GM20000 (cell line): ENCODE data around the gene MSH4.
"Not testable (repeated sequence)": the region's sequence is repeated elsewhere in the genome, so short reads cannot be mapped to it uniquely, and the experiment has no call there.

ENCODE experiments used
- DNase-seq: peaks from one replicate; pipeline ENCODE4 v3.0.0; 2012; ENCODE audit warnings: low spot score
- TF ChIP-seq, protein P1 (sequence below): IDR thresholded peaks from 2 replicates; pipeline ENCODE4 v1.5.1; 2012; ENCODE audit warnings: mild to moderate bottlenecking, control low read depth; ENCODE audit errors: extremely low read depth, missing control alignments

Gene MSH4

DNA sequence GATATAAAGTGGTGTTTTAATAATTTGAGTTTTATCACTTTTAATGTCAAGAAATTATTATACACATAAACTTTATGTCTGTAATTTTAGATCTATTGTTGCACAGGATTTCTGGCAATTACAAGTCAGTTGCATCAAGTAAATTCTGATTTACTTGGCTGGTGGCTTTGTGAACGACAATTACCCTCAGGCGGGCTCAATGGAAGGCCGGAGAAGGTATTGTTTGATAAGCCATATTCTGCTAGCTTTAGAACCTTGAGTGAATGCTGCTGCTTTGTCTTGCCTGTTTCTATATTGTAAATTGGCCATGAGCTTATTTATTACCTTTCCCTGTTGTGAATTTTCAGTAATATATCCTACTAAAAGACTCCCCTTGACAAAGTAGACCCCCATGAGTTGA is 4.6 kb upstream of the MSH4 start:
- TF ChIP-seq, protein P1, sequence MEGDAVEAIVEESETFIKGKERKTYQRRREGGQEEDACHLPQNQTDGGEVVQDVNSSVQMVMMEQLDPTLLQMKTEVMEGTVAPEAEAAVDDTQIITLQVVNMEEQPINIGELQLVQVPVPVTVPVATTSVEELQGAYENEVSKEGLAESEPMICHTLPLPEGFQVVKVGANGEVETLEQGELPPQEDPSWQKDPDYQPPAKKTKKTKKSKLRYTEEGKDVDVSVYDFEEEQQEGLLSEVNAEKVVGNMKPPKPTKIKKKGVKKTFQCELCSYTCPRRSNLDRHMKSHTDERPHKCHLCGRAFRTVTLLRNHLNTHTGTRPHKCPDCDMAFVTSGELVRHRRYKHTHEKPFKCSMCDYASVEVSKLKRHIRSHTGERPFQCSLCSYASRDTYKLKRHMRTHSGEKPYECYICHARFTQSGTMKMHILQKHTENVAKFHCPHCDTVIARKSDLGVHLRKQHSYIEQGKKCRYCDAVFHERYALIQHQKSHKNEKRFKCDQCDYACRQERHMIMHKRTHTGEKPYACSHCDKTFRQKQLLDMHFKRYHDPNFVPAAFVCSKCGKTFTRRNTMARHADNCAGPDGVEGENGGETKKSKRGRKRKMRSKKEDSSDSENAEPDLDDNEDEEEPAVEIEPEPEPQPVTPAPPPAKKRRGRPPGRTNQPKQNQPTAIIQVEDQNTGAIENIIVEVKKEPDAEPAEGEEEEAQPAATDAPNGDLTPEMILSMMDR, result no peak
- DNase-seq, result no peak

DNA sequence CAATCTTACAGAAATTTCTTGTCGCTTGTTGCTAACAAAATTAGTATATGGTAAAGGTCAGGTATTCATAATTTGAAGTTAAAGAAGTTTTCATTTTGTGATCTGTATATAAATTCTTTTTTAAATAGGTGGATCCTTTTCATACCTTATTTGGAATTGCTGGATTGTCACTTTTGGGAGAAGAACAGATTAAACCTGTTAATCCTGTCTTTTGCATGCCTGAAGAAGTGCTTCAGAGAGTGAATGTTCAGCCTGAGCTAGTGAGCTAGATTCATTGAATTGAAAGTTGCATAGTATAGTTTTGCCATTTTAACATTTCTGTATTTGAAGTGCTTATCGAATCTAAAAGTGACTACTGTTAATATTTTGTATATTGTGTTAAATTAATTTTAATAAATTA is 2.3 kb upstream of the MSH4 start:
- TF ChIP-seq, protein P1, result no peak
- DNase-seq, result no peak

DNA sequence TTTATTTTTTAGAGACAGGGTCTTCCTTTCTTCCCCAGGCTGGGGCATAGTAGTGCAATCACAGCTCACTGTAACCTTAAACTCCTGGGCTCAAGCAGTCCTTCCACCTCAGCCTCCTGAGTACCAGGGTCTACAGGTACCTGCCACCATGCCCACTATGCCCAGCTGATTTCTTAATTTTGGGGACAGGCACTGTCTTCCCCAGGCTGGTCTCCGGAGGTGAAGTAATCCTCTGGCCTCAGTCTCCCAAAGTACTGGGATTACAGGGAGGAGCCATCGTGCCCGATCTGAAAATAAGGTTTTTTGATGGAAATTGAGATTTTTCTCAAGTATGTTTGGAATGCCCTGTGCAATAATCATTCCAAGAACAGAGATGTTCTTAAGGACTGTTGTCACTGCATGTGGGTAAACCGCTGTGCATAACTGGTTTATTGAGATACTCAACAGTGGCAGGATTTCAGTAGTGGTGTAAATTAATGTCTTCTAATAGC is 934 bp upstream of the MSH4 start:
- DNase-seq, result no peak
- TF ChIP-seq, protein P1, result no peak

DNA sequence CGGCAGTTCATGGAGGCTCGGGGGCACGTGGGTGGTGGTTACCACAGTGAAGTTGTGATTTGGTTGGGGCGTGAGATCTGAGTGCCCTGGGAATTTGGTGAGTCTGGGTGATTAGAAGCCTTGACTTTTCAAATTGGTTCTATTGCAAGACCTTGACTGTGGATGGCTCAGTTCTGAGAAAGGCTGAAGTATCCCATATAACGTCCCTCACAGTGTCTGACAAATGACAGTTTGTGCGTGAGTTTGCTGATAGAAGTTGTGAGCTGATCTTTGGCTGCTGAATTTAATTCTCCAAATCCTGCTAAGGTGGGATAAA is 549 bp downstream of the MSH4 start:
- TF ChIP-seq, protein P1, result no peak
- no peak for DNase-seq

DNA sequence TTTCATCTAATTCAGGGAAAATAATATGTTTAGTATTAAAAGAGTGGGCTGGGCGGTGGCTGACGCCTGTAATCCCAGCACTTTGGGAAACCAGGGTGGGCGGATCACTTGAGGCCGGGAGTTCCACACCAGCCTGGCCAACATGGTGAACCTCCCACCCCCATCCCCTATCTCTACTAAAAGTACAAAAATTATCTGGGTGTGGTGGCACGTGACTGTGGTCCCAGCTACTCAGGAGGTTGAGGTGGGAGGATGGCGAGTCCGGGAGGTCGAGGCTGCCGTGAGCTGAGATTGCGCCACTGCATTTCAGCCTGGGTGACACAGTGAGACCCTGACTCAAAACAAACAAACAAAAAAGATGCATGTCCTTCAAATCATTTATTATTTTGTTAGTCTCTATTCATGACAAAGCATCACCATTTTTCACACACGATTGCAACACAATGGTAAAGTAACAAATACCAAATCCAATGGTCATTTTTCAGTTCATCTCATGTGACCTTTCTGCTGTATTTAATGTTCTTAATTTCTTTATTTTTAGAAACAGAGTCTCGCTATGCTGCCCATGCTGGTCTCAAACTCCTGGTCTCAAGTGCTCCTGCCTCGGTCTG is 1.0 kb downstream of the MSH4 start:
- TF ChIP-seq, protein P1, result no peak
- DNase-seq, result no peak

DNA sequence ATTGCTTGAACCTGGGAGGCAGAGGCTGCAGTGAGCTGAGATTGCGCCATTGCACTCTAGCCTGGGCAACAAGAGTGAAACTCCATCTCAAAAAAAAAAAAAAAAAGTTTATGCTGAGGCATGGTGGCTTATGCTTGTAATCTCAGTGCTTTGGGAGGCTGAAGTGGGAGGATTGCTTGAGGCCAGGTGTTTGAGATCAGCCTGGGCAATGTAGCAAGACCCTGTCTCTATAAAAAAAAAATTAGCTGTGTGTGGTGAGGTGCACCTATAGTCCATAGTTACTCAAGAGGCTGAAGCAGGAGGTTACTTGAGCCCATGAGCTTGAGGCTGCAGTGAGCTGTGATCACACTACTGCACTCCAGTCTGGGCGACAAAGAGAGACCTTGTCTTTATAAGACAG is 4.8 kb downstream of the MSH4 start:
- not testable (repeated sequence) for DNase-seq

DNA sequence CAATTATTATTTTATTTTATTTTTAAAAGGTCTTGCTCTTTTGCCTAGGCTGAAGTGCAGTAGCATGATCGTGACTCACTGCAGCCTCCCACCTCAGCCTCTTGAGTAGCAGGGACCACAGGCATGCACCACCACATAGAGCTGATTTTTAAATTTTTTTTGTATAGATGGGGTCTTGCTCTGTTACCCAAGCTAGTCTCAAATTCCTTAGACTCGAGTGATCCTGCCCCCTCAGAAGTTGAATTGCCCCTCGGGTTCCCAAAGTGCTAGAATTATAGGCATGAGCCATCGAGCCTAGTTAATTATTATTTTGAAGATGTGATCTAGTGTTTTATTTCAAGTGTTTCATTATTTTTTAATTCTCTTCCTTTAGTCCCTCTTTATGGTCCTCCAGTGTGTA is 12.2 kb downstream of the MSH4 start:
- TF ChIP-seq, protein P1, result no peak
- no peak for DNase-seq

DNA sequence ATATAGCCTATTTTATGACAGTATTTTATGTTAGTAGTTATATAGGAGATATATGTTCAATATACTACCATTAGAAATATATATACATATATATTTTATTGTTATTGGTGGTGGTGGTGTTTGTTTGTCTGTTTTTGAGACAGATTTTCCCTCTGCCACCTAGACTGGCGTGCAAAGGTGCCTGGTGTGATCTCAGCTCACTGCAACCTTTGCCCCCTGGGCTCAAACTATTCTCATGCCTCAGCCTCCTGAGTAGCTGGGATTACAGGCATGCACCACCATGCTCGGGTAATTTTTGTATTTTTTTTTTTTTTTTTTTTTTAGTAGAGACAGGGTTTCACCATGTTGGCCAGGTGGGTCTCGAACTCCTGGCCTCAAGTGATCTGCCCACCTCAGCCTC is 13.4 kb downstream of the MSH4 start:
- DNase-seq, result not testable (repeated sequence)
